GM19035 (cell line): ENCODE results near the gene ELAVL2.

ENCODE experiments used
- ATAC-seq: cut with Tn5 transposase; IDR thresholded peaks from one replicate; pipeline ENCODE4 v1.9.1; 2021; ENCODE audit not compliant: unreplicated experiment

The ELAVL2 gene

DNA sequence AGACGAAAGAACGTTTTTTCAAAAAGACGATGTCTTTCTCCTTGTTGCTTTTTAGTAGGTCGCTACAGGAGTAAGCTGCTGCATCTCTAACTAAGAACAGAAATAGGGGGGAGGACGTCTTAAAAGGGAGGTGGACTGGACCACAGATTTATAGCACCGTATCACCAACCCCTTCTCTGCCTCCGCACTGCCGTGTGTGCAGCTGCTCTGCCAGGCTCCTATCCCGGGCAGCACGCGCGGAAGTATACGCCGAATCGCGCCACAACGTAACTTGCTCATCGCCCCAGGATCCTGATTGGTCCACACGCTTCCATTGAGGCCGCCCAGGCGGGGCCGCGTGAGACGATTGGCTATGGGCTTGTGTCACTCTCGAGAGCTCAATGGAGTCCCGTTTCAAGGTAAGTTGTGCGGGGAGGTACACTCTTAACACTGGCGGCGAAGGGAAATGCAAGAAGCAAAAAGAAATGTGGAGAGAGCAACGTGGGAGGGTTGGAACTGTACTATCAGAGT is at the start of gene ELAVL2:
ELAVL2 (minus strand) TSS at position 121 of the 510 bp plus-strand sequence. CDS start 64,006 bp downstream, outside the sequence.
- no peak for ATAC-seq

DNA sequence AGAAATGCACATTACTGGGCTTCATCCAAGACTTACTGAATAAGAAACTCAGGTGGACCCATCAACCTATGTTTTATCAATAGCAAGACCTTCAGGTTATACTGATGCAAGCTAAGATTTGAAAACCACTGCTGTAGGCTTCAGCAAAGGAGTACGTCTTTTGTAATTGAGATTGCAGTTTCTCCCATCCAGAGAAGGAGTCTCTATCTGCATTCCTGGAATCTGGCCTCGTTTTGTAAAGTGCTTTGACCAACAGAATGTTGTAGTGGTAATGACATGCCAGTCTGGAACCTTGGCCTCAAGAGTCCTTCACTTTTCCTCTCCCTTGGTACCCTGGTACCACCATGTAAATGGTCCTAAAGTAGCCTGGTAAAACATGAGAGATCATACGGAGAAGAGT is 32.2 kb upstream of the ELAVL2 start:
- ATAC-seq: no peak

DNA sequence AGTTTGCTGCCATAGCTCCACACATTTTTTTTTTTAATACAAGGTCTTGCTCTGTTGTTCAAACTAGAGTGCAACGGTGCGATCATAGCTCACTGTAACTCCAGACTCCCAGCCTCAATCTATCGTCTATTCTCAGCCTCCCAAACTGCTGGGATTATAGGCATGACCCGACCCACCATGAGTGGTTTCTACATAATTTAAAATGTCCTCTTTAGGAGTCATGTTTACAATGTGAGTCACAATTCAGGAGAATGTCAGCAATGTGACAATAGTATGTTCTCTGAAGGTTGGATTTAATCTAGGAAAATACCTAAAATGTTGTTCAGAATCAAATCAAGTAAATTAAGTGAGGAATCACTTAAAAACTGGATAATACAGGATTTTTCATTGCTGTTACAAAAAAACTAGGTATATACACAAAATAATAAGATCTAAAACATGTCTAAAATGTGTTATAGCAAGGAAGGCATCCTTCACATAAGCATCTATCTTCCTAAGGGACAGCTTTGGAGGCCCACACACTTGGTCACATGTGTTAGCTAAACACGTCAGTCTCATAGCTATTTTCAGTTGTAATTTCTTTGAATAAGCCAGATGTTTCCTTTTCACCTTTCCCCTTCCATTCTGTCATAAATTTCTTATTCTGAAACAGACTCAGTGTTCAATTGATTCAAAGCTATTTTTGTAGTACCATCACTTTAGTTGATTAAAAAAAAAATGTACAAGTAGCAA is 30.0 kb upstream of the ELAVL2 start:
- no peak for ATAC-seq

DNA sequence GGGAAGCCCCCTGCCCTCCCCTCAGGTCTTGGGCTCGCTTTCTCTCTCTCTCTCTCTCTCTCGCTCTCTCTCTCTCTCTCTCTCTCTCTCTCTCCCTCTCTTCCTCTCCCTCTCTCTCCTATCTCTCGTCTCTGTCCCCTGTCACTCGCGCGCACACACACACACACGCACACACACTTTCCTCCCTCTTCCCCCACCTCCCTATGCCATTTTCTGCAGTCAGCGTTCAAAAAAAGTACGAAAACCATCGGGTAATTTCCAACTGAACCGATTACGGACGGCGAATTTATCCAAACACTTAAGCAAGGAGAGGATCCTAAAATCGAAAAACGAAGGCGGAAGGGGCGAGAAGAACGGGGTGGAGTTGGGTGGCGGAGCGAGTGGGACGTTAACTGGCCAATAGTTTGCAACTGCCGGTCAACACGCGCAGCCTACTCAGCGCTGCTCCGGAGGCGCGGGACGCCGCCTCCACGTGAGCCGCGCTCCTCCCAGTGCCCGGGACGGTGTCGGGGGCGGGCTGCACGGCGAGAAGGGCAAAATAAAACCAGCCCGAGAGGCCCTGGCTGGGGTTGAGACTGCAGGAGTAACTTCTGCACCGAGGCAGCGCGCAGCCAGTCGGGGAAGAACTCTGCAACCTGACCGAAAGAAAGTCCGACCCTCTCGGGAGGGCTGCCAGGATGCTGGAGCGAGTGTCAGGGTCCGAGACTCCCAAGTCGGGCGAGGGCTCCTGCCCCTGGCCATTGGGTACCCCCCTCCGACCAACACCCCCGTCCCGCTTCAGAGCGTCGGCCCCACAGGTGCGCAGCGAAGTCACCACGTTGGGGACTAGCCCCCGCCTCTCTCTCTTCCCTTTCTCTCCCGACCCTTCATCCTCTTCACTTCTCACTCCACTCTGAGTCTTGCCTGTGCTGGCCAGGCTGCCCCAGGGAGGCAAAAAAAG is 24.9 kb upstream of the ELAVL2 start:
- ATAC-seq: no peak

DNA sequence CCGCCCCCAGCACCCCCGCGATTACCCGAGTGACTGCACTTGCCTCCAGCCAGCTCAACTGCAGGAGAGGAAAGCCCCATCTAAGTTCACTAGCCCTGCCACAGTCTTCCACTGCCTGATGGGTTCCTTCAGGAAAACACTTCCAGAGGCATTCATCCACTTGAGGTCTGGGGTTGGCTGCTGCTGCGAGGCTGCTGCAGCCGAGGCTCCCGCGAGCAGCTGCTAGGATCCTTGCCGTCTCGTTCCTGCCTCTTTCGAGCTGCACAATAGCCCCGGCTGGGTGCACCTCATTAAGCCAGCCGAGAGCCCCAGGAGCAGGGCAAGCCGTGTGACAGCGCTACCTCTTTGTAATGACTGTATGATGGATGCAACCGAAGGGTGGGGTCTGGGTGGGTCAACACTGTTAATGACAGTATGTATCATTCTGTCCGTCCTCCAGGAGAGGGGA is 24.2 kb upstream of the ELAVL2 start:
- ATAC-seq: no peak

DNA sequence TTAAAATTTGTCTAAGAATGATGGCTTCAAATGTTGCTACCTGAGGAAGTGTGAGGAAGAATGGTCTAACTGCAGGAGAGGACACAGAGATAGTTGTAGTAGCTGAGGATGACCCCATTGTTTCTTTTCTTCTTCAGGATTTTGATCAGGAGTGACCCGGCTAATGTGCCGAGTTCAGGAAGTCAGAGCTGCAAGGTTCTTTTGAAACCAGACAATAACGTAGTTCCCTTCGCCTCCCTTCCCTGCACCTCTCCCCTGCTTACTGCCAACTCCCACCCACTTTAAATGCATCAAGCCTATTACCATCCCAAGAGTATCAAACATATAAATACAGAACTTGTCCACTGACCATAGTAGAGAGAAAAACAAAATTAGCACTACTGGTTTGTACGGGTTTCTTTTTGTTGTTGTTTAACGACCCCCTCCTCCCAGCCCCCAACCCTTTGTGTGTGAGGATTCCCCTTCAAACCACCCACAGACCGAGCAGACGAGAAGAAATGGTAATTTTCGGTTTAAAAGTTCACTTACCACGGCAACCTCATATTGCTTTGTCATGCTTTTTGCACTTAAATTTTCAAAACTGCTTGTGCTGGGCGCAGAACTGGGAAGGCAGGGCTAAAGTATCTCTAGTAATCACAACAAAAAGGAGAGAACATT is 23.5 kb upstream of the ELAVL2 start:
- no peak for ATAC-seq

DNA sequence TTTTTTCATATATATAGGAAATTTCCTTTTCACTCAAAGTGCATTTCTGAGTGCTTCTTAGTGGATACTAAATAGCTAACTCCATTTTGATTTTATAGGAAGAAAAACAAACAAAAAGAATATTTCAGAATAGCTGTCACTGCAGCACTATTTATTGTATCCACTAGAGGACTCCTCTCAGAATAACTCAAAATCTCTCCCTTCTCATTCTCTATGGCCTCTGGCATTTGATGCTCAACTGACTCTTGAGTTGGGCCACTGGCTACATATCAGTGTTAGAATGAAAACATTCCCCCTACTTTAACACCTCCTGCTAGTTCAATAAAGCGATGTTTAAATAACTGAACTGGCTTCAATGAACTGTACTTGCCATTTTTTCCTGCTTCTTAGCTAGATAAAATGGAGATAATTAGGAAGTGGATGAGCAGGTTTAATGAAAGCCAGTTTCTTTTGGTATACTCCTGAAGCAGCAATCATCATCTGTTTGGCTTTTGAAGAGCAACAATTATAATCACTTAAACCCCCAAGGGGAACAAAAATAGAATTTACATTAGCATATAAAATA is 16.6 kb upstream of the ELAVL2 start:
- no peak for ATAC-seq

DNA sequence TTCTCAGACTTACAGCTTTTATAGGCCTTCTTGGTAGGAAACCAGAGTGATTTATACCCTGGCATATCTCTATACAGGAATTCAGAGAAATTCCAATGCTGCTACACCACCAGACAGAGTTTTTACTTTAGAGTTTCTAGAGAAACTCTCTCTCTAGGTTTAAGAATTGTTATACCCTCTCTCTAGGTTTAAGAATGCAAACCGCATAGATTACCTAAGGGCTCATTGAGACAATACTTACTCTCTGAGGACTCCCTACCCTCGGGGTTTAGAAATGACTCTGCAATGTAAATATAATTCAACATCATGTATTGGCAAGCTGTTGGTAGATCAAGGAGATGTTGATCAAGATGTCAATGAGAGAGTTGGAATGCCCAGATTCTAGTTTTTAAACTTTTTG is 15.3 kb upstream of the ELAVL2 start:
- no peak for ATAC-seq

DNA sequence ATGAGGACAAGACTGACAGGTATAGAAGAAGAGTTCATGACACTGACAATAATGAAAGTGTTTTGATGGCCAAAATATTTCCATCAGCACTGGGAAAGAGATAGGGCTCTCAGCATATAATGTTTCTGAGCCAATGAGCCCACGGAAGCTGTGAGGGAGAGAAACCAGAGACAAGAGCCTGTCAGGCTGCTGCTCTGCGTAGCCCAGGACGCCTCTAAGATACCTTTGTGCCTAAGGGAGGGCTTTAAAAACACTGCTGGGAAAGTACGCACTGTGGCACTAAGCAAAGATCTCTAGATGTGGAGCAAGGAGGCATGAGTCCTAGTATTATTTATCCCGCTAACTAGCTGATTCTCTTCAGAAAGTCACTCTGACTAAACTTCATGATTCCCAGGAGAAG is 11.0 kb upstream of the ELAVL2 start:
- ATAC-seq: no peak

DNA sequence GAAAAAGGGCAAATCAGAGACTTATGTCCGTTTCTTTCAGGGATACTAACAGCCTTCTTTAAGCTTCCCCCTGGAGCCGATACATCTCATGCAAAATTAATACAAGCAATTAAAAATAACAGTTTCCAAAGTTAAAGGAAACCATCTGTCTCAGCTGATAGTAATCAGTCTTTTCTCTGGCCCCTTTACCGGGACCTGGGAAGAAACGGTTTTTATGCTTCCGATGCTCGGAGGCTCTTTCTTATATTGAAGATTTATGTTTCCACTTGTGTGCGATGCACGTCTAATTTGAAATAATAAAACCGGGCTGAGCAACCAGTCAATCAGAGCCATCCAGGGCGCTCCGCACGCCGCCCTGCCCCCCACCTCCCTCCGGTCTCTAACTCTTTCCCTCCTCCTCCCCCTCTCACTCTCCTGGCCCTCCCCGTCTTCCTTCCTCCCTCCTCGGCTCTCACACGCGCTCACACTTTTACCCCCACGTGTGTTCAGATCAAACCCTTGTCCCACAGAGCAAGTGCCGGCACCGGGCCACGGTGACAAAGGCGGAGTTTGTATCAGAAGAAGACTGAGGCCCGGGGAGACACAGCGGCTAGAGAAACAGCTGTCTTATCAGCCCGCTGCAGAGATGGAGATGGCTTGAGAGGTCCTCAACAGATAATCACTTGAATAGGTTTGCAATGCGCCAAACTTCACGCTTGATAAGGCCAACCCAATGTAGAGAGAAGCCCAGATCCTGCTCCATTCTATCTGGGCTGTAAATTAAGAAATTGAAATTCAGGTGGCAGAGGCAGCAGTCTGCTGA is 5.1 kb upstream of the ELAVL2 start:
- no peak for ATAC-seq

DNA sequence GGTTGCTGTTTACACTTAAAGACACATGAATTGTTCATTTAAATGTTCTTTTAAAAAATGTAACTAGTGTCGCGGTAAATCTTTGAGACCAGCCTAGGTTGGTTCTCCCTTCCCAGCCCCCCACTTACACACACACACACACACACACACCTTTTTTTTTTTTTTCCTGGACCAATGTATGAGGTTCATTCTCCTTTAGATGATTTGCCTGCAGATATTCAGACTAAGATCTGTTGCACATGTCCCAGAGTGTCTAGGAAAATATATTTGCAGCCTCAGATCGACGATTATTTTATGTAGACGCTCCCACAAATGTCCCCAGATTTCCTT is 4.4 kb upstream of the ELAVL2 start:
- no peak for ATAC-seq

DNA sequence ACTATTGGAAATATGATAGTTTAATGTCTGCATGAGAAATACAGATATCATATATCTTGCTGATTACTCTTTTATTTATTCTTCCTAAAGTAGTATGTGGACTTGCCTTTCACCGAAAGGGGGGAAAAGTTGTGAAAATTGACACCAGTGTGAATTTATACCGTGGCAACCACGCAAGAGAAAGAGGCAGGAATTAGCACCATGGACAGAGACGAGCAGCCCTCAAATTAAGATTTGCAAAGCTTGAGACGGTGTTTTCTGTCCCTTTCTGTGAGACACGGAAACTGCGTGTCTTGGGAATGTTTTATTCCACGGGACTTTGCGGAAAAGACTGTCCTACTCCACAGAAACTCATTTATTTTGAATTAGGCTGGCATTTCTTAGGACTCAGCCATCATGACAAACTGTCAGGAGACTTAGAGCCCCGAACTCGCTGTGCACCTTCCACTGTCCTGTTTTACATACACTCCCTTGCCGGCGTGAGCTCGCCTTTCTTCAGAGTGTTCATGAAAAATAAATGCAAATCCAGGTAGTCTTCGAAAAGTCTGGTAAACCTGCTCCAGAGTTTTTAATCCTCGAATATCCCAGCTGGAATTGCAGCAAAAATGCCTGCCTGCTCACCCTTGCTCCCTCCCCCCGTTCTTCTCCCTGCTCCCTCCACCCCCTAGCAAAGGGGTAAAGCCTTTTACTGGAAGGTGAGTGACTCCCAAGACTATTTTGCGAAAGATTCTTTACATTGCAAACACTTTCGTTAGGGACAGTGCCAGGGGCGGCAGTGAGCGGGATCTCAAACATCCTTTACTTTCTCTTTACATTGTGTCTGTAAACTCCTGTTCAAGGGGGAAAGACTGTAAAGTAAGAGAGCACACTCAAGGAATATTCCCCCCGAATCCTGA is 3.8 kb upstream of the ELAVL2 start:
- no peak for ATAC-seq

DNA sequence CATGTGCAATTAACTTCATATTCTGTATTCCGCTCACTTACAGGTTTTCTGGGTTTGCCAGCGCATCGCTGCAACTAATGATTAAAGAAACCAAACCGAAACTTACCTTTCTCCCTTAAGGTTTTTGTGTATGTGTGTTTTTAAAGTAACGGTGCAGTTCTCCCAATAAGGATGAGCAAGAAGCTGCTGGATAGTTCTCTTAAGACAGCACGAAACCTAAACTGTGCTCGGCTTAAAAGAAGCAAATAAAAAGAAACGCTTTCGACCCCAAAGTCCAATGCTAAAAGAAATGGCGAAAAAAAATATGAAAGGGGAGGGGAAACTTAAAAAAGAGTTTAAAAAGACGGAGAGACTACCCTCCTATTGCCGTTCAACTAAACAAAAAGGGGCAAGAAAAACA is 340 bp downstream of the ELAVL2 start:
- ATAC-seq: no peak

DNA sequence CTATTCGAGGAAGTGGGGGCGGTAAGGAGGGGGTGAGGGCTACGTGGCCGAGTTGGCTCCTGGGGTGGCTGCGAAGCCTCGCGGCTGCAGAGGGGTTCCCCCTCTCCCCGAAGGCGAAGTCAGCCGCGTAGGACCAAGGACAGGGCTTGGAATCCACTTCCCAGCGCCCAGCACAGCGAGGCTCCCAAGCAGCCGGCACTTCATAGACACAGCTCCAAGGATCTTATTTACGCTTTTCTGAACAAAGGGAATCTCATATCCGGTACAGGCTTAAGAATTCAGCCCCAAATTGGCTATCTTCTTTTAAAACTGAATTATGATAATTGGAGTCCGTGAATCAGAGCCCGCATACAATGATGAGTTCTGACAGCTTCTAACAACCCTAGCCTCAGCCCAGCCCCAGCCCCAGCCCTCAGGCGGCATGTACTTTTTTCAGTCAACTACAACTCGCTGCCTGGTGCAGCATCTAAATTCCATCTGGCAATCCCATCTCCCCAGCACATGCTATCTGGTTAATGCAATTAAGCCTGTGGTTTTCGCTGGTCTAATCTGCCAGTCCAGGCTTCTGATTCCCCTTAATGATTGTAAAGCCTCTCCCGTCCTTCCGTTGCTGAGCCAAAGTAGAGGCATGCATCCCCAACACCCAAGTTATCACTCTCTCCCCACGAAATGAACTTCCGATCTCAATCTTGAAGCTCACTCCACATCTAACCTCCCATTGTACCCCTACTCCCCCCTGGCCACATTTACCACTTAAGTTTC is 1.0 kb downstream of the ELAVL2 start:
- no peak for ATAC-seq

DNA sequence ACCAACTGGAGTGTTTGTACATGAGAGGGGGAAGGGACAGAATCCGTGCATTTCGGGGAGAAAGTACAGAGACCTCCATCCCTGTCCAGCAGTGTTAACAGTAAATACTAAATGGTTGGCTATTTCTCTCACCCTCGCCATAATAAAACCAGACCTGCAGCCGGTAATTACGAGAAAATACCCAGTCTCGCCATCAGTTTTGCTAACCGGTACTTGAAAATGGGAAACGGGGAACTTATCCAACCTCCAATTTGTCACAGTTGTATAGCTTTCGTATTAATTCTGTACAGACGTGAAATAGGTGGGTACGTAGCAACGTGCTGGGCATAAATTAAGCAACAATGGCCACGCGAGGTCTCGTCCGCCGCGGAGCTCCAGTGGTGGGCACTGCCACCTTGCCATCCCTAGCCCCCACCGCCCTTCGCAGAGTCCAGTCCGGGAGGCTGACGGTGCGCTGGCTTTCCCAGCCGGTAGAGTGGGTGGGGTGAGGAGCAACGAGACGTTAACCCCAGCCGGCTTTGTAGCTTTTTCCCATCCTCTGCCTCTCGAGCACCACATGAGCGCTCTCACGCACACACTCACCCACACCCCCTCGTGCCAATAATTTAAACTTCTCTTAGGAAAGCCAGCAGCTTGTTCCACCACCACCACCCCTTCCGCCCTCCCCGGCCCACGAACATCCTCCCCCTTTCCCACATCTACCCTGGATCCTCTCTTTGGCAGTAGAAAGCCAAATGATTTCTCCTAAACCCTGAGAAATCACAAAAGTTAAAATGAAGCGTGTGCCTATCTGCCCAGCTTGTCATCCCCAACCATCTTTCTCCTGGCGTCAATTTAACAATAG is 1.8 kb downstream of the ELAVL2 start:
- no peak for ATAC-seq

DNA sequence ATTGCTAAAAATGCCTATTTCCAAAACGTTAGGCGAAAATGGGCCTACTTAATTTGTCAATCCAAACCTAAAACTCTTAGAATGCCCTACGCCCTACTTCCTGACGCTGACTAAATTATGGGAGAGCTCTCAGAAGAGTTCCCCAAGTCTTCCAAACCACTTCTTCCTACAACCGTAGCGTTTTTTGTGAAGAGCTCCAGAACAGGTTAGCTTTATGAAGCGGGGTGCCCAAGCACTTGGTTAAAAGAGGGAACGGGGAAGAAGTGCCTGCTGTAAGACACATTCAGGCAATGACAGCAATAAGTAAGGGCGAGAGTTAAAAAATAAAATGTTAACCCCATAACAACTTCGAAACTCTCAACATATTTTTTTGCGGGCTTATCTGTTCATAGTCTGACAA is 2.8 kb downstream of the ELAVL2 start:
- ATAC-seq: no peak

DNA sequence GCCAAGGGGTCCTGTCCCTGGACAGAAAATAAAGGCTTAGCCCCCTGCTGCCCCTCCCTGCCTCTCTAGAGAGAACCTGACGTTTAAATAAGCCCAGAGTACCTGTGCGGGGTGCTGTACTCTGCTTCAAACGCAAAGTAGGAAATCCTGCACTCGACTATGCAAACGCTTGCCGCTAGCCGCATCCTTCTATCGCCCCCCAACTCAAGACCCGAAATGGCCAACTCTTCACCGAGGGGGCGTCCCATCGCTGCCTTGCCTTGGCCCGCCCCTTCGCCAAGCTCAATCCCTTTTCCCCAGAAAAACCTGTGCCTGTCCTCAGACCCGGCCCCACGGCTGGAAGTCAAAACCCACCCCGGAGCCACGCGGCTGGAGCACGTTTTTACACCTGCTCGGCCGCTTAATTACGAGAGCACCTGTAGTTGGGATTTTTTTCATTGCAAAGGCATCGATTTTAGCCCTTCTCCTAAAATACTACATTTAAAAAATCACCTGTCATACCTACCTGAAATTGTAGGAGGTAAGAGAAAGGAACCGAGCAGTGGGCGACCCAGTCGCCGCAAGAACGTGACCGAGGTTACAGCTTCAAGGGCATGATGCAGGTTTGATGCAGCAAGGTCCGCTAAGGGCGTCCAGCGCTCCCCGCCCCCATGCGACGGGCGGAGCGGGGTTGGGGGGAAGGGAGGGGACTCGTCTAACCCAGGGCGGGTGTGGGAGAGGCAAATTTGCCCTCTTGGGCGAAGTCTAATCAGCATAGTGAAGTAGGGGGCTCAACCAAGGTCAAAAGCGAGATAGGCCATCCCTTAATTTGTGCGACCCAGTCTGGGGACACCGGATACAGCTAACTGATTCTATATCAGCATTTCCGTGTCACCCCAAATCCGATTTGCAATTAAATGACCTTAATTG is 3.5 kb downstream of the ELAVL2 start:
- no peak for ATAC-seq
